Stimulated activated CD8-positive, alpha-beta memory T cell treated with anti-CD3 and anti-CD28 coated beads, Interleukin-4, amount 100 ng/mL, for 1 hour (primary cell): ENCODE results near the gene CA12.

Experiments used
- DNase-seq, 2 donors: peaks; one replicate each; pipeline ENCODE4 v3.0.0-alpha.2; 2020; ENCODE audit warnings: low read depth in 2 of 2, low spot score in 1 of 2

Gene CA12

GRCh38 chr15:63379492-63380150, 2.0 kb downstream of the CA12 start:
- DNase-seq: no peak

- DNase-seq: no peak
Observed at GRCh38 chr15:63378946-63379345, 2.7 kb downstream of the CA12 start.

- DNase-seq: no peak
Observed at GRCh38 chr15:63374686-63375520, 6.7 kb downstream of the CA12 start.

- DNase-seq: no peak
Observed at GRCh38 chr15:63373866-63374548, 7.6 kb downstream of the CA12 start.

GRCh38 chr15:63373330-63373729, 8.3 kb downstream of the CA12 start:
- DNase-seq: no peak

GRCh38 chr15:63372753-63373152, 8.9 kb downstream of the CA12 start:
- no peak for DNase-seq

- no peak for DNase-seq
Observed at GRCh38 chr15:63372018-63372705, 9.5 kb downstream of the CA12 start.

GRCh38 chr15:63371297-63371918, 10.2 kb downstream of the CA12 start:
- no peak for DNase-seq

GRCh38 chr15:63370764-63371163, 10.9 kb downstream of the CA12 start:
- DNase-seq: no peak

- no peak for DNase-seq
Observed at GRCh38 chr15:63369781-63370180, 11.9 kb downstream of the CA12 start.

GRCh38 chr15:63369296-63369695, 12.3 kb downstream of the CA12 start:
- no peak for DNase-seq

GRCh38 chr15:63368503-63368902, 13.1 kb downstream of the CA12 start:
- DNase-seq: no peak

GRCh38 chr15:63367900-63368299, 13.7 kb downstream of the CA12 start:
- no peak for DNase-seq

GRCh38 chr15:63367390-63367789, 14.3 kb downstream of the CA12 start:
- DNase-seq: no peak

- DNase-seq: no peak
Observed at GRCh38 chr15:63366451-63366850, 15.2 kb downstream of the CA12 start.

- DNase-seq: no peak
Observed at GRCh38 chr15:63365273-63365680, 16.4 kb downstream of the CA12 start.

GRCh38 chr15:63364399-63365272, 17.0 kb downstream of the CA12 start:
- no peak for DNase-seq

GRCh38 chr15:63363292-63363691, 18.4 kb downstream of the CA12 start:
- DNase-seq: no peak

GRCh38 chr15:63362885-63363284, 18.8 kb downstream of the CA12 start:
- DNase-seq: no peak

- DNase-seq: no peak
Observed at GRCh38 chr15:63362196-63362595, 19.4 kb downstream of the CA12 start.
